Immature natural killer cell (primary cell): ENCODE data around the gene VPS35. TPM values are rescaled to one million over a fixed set of nuclear protein-coding genes. Genes with fewer than 3 reads are reported as not detected.

Source experiments
- polyA plus RNA-seq, 3 donors: library from polyadenylated mRNA; unstranded; fragments of 300-500 nt; fragmentation: Illumina TruSeq; gene quantifications; one replicate each; pipeline ENCODE4 v1.2.3, GENCODE V29; 2021

The VPS35 gene
- polyA plus RNA-seq, 3 donors from 2014 or later = 51.2 to 86.2 (median 53.2) TPM

Other genes starting within 250 kb of the VPS35 start
- gene SHCBP1, start 67.8 kb downstream of the VPS35 start, polyA plus RNA-seq = 1 to 10 TPM in 1 of 3 donors, under 1 TPM in 1, not detected in 1; 0.40 to 1.7 TPM
- 1 to 10 TPM in 2 of 3 donors, not detected in 1; 1.4 to 1.8 TPM for gene ORC6, start 481 bp upstream of the VPS35 start, polyA plus RNA-seq
- not detected for gene MYLK3, start 59.2 kb upstream of the VPS35 start, polyA plus RNA-seq
- gene C16orf87, start 142.0 kb upstream of the VPS35 start, polyA plus RNA-seq = 10 to 100 TPM in 2 of 3 donors, 1 to 10 TPM in 1; 8.0 to 14.0 (median 11.6) TPM
- gene GPT2, start 195.2 kb upstream of the VPS35 start, polyA plus RNA-seq = under 1 TPM in 2 of 3 donors, not detected in 1; 0.48 to 0.62 TPM